Natural killer cell (primary cell): ENCODE measurements around the gene HTRA3. TPM values are rescaled to one million over a fixed set of nuclear protein-coding genes. Genes with fewer than 3 reads are reported as not detected.

Experiments used
- ATAC-seq, 3 donors: fragments of 150-1000 bp in 2 of 3; fragments of 200-7000 bp in 1 of 3; cut with Tn5 transposase; 1 replicate in 1 of 3; 2 replicates in 2 of 3; pipeline ENCODE4 v1.10.0; 2021; ENCODE audit warnings: mild to moderate bottlenecking in 2 of 3, moderate library complexity in 2 of 3
- DNase-seq, 2 donors: peaks; one replicate each; pipeline versions ENCODE4 v3.0.0 to v3.0.0-alpha.2; 2013 to 2021; ENCODE audit warnings: mixed read lengths in 1 of 2
- H3K27ac ChIP-seq: one replicate; pipeline ENCODE4 v1.5.1; 2013; ENCODE audit warnings: mild to moderate bottlenecking, low read length
- H3K27me3 ChIP-seq: one replicate; pipeline ENCODE4 v1.6.1; 2013; ENCODE audit warnings: low read length; ENCODE audit not compliant: control insufficient read depth, insufficient read depth
- H3K36me3 ChIP-seq: one replicate; pipeline ENCODE4 v1.6.1; 2013; ENCODE audit warnings: low read length; ENCODE audit not compliant: control insufficient read depth, insufficient read depth
- H3K4me1 ChIP-seq: one replicate; pipeline ENCODE4 v1.6.1; 2013; ENCODE audit warnings: low read length; ENCODE audit not compliant: control insufficient read depth, insufficient read depth
- H3K4me3 ChIP-seq: one replicate; pipeline ENCODE4 v1.5.1; 2013; ENCODE audit warnings: low read length
- H3K9me3 ChIP-seq: one replicate; pipeline ENCODE4 v1.6.1; 2013; ENCODE audit warnings: low read length; ENCODE audit not compliant: control insufficient read depth, insufficient read depth
- H3K27ac Mint-ChIP-seq, 2 donors: one replicate each; pipeline ENCODE4 v1.8.0; 2022; ENCODE audit warnings: mild to moderate bottlenecking in 2 of 2, mixed read lengths in 2 of 2, moderate library complexity in 1 of 2
- H3K27me3 Mint-ChIP-seq, 2 donors: one replicate each; pipeline ENCODE4 v1.8.0; 2022; ENCODE audit warnings: low read depth in 2 of 2, mixed read lengths in 2 of 2
- H3K36me3 Mint-ChIP-seq: one replicate; pipeline ENCODE4 v1.8.0; 2022; ENCODE audit warnings: mixed read lengths
- H3K4me1 Mint-ChIP-seq, 2 donors: one replicate each; pipeline ENCODE4 v1.8.0; 2022; ENCODE audit warnings: mixed read lengths in 2 of 2
- H3K4me3 Mint-ChIP-seq: one replicate; pipeline ENCODE4 v1.8.0; 2022; ENCODE audit warnings: mild to moderate bottlenecking, moderate library complexity, mixed read lengths
- H3K9me3 Mint-ChIP-seq, 2 donors: one replicate each; pipeline ENCODE4 v1.8.0; 2022; ENCODE audit warnings: mixed read lengths in 2 of 2
- CTCF ChIP-seq: fragments of 200-600 bp; IDR thresholded peaks from one replicate; pipeline ENCODE4 v1.8.0; 2022; ENCODE audit warnings: antibody characterized with exemption
- WGBS: methylation state at CpG from one replicate; pipeline ENCODE4 v1.1.7; 2013; ENCODE audit warnings: missing lambda C conversion rate; ENCODE audit not compliant: insufficient coverage; 5-methylcytosine and 5-hydroxymethylcytosine counted together
- intact Hi-C: fragments of 100-400 bp; cut with micrococcal nuclease; formaldehyde crosslinking; loops from one replicate; pipeline ENCODE4 v1.14.2; 2022
- total RNA-seq, 4 donors: library from RNA; stranded (reverse); fragments of 120-200 nt in 1 of 4; gene quantifications; one replicate each; pipeline versions ENCODE4 v1.2.3 to v1.2.4, GENCODE V29; 2013 to 2022

HTRA3 gene
- total RNA-seq, 3 donors from 2014 or later (not counting 1 experiment from before 2014, with no cell fraction given): not detected

- no peaks in the 10 kb centered on the region for H3K36me3 Mint-ChIP-seq
- intact Hi-C loops: no loop called here
Measured at GRCh38 chr4:8291036-8291682, 21.6 kb downstream of the HTRA3 start.

GRCh38 chr4:8291701-8292477, 22.3 kb downstream of the HTRA3 start:
- intact Hi-C loops: no loop called here
- Histone ChIP-seq H3K4me1 (no peaks in the 10 kb centered on the region), H3K27ac (no peak overlapping the region), H3K9me3 (no peaks in the 10 kb centered on the region), H3K36me3 (no peaks in the 10 kb centered on the region), H3K4me3 (no peak overlapping the region), H3K27me3 (no peaks in the 10 kb centered on the region)
- Mint-ChIP-seq H3K36me3 (no peaks in the 10 kb centered on the region), H3K9me3 (peaks cover 5 to 7% of the 10 kb centered on the region in 2 donors), H3K4me1 (no peaks in the 10 kb centered on the region), H3K27ac (no peak overlapping the region), H3K27me3 (no peaks in the 10 kb centered on the region), H3K4me3 (no peak overlapping the region)
- ATAC-seq (no peak), DNase-seq (no peak)
- TF ChIP-seq CTCF: no peak
- WGBS: 90% methylated on average over 19 of the region's 19 CpGs

More at GRCh38 chr4:8291036-8291682, 21.6 kb downstream of the HTRA3 start:
- H3K27ac ChIP-seq: no peak overlapping the region
- TF ChIP-seq CTCF: no peak
- DNase-seq: no peak
- no peaks in the 10 kb centered on the region for H3K27me3 ChIP-seq
- no peak overlapping the region for H3K4me3 ChIP-seq
- no peaks in the 10 kb centered on the region for H3K4me1 ChIP-seq
- peaks cover 5 to 7% of the 10 kb centered on the region in 2 donors for H3K9me3 Mint-ChIP-seq
- H3K36me3 ChIP-seq: no peaks in the 10 kb centered on the region
- no peak overlapping the region for H3K27ac Mint-ChIP-seq
- H3K27me3 Mint-ChIP-seq: no peaks in the 10 kb centered on the region
- no peaks in the 10 kb centered on the region for H3K9me3 ChIP-seq
- WGBS: 90% methylated on average over 21 of the region's 21 CpGs
- H3K4me1 Mint-ChIP-seq: no peaks in the 10 kb centered on the region
- no peak overlapping the region for H3K4me3 Mint-ChIP-seq
- no peak for ATAC-seq

GRCh38 chr4:8292478-8293107, 23.0 kb downstream of the HTRA3 start:
- H3K4me3 ChIP-seq: no peak overlapping the region
- Mint-ChIP-seq H3K4me1 (no peaks in the 10 kb centered on the region), H3K27ac (no peak overlapping the region), H3K9me3 (peaks cover 5 to 7% of the 10 kb centered on the region in 2 donors), H3K27me3 (no peaks in the 10 kb centered on the region), H3K4me3 (no peak overlapping the region), H3K36me3 (no peaks in the 10 kb centered on the region)
- H3K27me3 ChIP-seq: no peaks in the 10 kb centered on the region
- H3K27ac ChIP-seq: no peak overlapping the region
- no peaks in the 10 kb centered on the region for H3K9me3 ChIP-seq
- WGBS: 88% methylated on average over 8 of the region's 8 CpGs
- ATAC-seq (no peak), DNase-seq (no peak)
- TF ChIP-seq CTCF: no peak
- H3K4me1 ChIP-seq: no peaks in the 10 kb centered on the region
- intact Hi-C loops: no loop called here
- H3K36me3 ChIP-seq: no peaks in the 10 kb centered on the region
